Effector CD4-positive, alpha-beta T cell (primary cell): ENCODE measurements around the gene PHEX.

Experiments
- DNase-seq: peaks from one replicate; pipeline ENCODE4 v3.0.0-alpha.2; 2020

PHEX gene

DNA sequence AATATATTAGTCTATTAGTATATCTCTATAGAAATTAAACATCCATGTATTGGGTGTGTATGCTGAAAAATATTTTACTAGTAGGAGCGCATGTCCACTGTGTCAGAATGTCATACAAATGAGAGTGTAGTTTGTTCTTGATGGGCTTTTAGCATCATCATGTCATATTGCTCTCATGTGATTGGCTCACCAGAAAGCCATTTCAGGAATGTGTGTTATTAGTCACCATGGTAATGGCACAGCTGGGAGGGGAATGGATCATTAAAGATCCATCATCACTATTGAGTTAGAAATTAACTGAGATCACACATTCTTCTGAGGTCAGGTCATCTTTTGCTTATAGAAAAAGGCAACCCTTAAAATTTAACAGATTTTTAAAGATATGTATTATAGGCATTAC is 77.3 kb downstream of the PHEX start:
- DNase-seq: no peak

DNA sequence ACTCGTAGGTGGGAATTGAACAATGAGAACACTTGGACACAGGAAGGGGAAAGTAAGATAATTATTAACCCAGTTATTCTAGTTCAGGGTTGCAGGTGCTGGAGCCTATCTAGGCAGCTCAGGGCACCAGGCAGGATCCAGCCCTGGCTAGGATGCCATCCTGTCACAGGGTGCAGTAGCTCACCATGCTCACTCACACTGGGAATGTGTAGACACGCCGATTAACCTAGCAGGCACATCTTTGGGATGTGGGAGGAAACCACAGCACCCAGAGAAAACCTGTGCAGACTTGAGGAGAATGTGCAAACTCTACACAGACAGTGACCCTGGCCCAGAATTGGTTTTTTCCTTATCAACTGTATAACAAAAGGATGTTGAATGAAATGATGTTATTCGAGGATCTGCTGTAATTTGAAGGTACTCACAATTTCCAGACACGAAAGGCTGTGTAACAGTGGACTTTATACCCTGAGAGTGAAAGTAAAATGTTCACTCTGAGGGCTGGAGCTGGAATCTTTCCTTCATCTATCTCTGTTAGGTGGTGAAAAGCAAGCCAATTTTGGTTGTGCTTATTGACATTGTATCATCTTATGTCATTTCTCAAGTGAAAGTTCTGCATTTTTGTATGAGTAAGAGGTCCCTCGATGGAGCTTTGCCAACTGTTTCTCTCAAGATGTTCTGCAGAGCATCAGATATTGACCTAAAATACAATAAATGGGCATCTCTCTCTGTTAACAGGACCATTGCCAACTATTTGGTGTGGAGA is 78.8 kb downstream of the PHEX start:
- no peak for DNase-seq

DNA sequence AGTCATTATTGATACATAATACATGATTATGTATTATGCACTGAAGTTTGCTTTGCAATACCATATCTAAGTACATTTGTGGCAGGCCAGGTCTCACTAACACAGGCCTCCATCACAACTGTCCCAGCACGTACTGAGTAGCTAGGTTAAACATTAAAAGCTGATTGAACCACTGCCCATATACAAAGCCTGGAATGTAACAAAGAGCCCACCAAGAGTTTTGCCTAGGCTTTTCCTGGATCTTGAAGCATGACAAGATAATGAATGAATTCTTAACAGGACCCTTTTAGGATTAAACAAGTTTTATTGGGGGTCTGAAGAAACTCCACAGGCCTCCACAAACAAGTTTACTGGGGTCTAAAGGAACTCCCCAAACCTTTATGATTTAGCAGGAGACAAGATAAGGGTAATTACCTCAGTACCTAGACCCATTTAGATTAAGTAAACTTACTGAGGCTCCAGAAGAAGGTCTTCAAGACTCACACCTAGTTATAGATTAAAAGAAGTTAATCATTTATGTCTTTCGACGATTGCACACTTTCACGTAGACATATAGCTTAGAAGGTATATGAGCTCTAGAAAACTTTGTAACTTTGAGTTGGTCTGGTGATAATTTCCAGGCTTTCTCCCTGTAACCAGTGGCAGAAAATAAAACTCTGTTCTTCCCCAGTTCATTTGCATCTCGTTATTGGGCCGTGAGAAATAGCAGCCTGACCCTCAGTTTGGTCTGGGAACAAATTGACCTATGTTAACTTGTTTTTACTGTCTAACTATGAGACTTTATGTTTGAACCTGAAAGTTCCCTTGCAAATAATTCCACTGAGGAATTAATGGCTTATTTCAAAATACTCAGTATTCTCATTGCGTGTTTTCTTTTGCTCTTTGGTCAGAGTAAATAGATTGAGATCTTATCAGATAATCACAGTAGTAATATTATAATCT is 84.8 kb downstream of the PHEX start:
- DNase-seq: no peak

DNA sequence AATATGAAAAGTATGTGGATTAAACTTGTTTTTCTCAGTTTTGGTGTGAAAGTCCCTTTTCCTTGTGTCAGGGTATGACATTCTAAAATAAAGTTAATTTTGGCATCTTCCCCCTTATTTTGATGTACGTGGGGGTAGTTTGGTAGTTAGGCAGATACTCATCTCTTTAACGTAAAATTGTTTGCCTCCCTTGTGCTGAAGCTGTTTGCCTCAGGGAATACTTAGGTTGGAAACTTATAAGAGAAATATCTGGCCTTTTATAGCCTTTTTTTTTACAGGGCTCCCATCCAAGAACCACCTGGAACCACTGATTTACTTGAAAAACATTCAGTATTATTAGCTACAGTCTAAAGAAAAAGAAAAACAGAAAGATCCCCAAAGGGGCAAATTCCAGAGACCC is 85.5 kb downstream of the PHEX start:
- no peak for DNase-seq

DNA sequence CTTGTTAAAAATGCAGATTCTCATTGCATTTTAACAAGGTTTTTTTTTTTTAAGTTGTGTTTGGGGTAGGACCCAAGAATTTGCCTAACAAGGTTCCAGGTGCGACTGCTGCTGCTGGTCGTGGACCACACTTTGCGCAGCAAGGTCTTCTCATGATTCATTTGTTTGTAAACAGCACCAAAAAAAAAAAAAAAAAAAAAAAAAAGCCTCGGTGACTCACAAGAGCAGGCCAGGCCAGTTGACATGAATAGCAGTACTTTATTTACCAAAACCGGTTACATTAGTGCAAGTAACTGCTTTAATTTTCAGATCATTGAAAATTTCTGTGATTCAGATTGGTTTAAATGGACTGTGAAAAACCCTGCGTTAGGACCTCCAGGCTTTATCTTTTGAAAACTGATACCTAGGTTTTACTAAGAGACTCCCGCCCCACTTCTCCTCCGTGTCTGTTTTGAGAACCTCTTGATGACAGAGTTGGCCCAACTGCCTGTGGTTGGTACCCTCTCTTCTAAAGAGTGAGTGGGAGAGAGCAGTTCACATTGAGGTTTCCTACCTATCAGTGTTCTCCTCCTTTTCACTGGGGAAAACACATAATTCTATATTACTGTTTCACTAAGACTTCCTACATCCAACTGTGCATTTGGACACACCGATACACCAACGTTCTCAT is 86.2 kb downstream of the PHEX start:
- DNase-seq: no peak

DNA sequence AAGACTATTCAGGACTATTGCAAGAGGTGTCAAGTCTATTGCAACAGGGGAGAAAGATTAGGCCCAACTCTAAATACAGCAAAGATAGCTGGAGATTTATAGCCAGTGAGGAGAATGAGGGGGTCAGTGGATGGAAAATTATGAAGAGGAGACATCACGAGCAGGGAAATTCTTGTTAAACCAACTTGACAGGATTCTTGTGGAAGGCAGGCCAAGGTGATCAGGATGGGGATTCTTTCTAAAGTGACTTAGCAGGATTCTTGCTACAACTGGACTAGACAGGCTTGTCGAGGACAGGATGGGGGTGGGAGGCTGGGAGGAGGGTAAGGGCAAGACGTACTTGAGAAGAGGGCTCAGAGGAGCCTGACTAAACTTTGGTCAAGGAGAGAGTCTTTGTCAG is 89.0 kb downstream of the PHEX start:
- no peak for DNase-seq

DNA sequence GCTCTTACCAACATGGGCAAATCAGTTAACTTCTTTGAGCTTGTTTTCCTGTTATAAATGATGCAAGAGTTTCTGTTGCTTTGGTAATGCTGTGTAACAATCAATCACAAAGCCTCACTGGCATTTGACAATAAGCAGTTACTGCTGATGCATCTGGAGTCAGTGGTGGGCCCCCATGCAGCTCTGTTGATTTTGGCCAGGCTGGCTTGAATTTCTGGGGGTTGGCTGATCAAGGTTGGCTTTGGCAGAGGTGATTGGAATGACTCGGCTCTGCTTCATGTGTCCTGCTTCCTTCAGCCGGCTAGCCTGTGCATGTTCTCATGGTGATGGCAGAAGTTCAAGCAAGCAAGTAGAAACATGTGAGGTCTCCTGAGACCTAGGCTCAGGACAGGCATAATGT is 90.4 kb downstream of the PHEX start:
- DNase-seq: no peak

DNA sequence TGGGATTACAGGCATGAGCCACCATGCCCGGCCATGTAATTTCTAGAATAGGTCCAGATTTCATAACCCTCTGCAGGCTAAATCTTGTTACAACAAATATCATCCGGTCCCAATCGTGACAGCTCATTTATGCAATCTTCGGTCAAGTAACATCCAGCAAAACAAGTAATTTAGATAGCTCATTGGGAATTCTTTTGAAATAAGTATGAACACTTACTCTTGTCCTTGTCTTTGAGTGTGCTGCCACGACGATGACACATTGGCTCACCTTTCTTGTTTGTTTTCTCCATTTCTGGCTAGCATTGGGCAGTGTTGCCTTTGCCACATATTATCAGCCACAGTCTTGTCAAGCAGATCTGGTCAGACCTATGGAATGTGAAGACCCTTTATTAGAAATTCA is 92.0 kb downstream of the PHEX start:
- no peak for DNase-seq

DNA sequence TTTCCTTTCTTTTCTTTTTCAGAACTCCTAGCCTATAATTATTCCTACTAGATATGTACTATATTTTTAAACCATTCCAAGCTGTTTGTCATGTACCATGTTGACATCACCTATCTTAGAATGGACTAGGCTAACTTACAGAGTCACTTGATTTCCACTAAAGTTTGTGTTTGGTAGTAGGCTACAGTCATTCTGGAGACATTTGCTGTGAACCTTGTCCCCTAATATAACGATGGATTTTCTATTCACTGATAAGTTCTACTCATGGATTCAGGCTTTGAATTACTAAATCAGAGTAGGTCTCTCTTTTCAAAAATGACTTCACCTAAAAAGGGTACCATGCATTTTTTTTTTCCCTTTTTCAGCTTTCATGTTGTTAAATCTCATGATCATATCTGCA is 93.4 kb downstream of the PHEX start:
- no peak for DNase-seq

DNA sequence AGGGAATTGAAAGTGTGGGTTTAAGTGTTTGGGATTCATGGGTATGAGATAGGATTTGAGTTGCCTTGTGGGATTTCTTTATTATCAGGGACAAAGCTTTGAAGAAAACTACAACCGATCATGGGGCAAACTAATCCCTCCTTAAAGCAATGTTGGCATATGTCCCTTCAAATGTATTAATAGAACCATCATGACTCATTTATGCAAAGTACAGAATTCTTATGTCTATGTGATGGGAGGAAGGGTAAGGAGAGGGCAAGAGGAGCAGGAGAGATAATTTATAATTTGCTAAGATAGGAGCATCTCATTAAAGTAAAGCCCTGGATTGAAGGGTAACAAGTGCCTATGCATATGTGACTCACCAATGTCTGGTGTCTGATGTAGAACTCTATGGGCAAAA is 94.2 kb downstream of the PHEX start:
- DNase-seq: no peak

DNA sequence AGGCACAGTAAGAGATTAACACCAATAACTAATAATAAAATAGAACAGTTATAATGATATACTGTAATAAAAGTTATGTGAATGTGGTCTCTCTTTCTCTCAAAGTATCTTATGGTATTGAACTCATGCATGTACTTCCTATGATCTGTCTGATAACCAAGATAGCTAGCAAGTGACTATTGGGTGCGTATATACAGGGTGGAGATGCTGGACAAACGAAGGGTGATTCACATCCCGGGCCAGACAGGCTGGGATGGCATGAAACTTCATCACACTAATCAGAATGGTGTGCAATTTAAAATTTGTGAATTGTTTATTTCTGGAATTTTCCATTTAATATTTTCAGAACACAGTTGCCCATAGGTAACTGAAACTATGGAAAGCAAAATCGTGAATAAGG is 96.8 kb downstream of the PHEX start:
- no peak for DNase-seq

DNA sequence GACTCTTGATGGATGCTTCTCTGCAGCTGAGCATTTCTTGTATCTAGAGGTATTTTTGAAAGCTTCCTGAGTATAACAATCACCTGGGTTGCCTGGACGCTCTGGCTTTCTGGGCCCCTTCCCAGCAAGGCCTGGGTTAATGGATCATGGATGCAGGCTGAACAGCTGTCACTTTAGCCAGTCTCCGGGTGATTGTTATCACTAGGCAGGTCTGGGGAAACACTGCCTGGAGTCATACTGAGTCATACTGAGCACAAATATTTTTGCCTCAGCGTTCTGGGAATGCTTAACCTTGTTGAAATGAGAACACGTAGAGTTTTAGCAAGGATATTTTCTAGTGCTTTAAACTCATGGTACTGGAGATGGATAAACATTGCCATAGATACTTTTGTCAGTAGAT is 102.6 kb downstream of the PHEX start:
- DNase-seq: no peak

DNA sequence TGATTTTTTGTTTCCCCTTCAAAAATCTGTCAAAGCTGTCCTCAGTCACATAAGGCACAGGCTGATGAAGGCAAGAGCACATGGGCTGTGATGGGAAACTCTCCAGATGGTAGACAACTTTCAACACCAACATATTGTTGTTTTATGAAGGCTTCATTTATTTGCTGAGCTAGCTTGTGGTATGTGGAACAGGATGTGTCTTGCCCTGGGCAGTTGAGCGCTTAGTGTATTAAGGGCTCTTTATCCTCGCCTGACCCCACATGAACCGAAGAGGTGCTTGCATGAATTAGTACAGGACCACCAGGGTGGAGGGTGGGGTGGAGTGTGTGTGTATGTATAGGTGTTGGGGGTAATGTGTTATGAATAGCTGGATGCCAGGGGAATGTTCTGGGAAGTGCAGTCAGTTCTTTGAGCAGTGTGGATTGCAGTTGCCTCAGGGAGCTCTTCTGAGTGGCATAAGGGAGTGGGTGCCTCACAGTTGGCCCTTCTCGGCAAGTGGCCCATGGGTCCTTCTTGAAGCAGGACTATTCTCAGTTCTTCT is 103.1 kb downstream of the PHEX start:
- DNase-seq: no peak

DNA sequence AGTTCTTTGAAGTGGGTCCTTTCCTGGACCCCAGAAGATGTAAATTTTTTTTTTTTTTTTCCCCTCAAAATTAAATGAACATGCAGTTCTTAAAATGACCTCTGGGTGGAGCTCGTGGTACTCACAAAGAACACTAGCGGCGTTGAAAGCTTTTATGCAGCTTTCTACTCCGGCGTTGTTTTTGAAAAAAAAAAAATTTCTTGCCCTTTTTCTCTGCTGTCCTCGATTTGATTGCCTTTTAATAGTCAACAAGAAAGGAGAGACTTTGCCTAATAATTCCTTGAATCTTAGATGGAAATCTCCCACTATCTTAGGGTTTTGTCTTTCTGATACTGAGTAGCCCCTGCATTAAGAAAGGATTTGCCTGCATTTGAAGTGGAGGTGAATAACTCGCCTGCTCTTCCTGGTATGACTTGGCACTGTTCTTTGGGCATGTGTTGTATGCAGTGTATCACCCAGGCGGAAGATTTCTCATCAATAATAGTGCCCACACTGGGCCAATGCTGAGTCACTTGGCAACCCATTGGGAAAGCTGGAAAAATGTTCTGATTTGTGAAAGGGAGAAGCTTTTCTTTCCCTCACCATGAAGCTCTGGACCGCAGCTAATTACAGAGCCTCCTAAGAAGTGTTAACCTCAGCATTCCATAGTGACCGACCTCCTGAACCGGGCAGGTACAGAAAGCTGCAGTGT is 104.0 kb downstream of the PHEX start:
- peak; percentile 20 for DNase-seq

DNA sequence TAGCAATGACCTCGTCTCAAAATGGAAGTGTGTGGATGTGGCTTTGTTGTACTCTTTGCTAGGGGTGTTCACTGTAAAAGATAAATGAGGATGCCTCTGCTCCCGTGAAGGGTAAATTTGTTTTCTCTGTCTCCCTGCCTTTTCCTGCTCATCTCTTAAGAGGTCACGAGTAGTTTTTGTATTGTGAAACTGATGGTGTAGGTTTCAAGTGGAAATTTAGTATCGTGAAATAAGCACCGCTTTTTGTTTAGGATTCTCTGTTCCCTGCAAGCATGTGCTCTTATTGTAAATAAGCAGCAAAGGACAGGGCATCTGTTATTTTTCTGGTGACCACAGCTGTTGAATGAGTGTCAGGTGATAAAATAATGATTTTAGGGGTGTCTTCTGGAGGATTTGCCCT is 104.6 kb downstream of the PHEX start:
- DNase-seq: no peak

DNA sequence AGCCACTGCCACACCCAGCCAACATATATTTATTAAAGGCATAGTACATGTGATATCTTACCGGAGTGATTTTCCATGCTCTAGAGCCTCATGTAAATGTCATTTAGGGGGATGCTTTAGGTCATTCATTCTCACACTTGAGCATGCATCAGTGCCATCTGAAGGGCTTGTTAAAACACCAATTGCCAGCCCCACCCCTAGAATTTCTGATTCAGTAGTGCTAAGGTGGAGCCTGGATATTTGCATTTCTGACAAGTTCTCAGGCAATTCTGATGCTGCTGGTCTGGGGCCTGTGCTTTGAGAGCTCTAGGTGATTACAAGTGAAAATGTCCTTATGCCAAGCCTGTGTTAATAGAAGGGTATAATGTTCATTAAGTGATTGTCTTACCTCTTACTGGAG is 107.7 kb downstream of the PHEX start:
- no peak for DNase-seq

DNA sequence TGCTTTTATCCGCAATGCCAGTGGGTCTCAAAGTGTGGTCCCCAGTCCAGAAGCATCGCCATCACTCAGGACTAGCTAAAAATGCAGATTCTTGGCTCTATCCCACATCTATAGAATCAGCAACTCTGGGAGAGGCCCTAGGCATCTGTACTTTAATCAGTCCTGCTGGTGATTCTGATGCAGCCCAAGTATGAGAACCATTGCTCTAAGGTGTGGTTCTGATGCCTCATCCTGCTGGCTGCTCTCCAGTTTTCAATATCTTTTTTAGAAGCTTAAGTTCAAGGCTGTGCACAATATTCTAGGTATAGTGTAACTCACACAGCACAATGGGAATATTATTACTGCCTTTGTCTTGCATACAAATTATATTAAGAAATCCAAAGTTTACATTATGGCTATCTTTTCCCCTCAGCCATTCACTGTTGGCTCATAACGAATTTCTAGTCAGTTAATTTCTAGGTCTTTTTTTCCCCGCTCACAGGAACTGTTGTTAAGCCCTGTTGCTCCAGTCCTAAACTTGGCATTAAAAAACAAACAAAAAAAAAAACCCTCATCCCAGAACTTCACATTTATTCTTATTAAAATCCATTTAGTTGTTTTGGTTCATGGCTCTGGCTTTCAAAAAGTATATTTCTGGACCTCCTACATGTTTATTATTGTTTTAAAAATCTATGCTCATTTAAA is 109.1 kb downstream of the PHEX start:
- no peak for DNase-seq

DNA sequence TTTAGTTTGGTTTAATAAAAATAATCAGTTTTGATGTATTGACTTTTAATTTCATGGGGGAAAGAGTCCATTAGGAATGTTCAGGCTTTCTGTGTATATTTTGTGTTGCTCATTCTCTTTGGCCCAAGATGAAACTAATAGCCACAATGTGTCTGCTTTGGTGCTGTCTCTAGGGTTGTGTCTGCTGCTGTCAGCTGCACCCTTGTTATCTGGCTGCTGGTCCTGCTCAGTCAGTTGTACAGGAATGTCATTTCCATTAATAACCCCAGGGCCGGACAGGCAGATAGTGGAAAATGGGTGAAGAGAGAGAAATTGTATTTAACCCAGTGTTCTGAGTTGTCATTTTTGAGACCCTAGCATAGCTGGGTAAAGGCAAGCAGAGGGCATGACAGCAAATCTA is 115.1 kb downstream of the PHEX start:
- DNase-seq: no peak

DNA sequence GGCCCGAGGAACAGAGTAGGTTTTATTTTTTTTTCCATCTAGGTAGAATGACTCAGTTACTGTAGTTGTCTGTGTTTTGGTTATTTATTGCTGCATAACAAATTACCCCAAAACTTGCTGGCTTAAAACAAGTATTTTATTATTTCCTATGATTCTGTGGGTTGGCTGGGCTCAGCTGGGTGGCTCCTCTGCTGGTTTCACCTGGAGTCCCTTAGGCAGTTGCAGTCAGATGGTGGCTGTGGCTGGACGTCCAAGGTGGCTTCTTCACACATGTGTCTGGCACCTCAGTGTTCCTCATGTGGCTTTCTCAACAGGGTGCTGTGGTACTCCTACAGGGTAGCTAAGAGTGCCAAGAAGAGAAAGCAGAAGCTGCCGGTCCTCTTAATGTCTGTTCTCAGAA is 115.8 kb downstream of the PHEX start:
- no peak for DNase-seq

DNA sequence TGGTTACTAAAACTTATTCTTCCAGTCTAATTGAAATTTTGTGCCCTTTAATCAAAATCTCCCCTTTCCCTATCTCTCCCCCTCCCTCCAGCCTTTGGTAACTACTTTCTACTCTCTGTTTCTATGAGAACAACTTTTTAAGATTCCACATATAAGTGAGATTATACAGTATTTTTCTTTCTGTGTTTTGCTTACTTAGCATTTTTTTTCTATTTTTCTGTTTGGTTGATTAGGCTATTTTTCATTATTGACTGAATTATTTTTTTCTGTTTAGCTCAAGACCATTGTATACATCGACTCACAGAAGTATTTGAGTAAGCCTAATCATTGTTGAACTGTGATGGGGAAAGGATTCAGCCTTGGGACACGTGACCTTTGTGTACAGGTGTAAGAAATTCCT is 116.4 kb downstream of the PHEX start:
- no peak for DNase-seq

DNA sequence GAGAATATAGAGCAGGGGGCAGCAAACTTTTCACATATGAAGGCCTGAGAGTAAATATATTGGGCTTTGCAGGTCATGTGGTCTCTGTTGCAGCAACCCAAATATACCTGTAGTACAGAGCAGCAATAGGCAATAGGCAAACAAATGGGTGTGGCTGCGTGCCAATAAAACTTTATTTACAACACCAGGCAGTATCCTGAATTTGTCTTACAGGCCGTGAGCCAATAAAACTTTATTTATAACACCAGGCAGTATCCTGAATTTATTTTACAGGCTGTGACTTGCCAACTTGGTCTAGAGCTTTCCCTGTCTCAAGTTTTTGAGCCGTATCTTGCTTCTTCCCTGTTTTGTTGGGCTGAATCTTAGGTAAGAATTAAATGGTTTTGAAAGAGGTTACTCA is 118.2 kb downstream of the PHEX start:
- DNase-seq: no peak

DNA sequence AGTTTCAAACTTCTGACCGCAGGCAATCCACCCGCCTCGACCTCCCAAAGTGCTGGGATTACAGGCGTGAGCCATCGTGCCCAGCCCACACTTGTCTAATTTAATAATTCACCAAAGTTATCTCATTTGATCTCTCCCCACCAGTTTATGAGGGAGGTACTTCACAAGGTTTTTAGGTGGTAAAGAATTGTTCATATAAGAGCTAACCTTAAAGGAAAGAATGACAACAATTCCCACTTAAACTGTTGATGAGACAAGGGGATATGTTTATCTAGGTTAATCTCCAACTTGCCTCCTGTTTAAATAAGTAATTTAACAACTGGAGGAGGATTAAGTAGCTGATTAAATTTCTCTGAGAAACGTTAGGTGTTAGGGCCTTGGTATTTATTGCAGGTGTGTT is 123.0 kb downstream of the PHEX start:
- DNase-seq: no peak
